Gastrocnemius medialis (tissue), 4 donors: ENCODE data around the gene EHD4. TPM values are rescaled to one million over a fixed set of nuclear protein-coding genes. Genes with fewer than 3 reads are reported as not detected.

Experiments used
- ATAC-seq, 2 donors: fragments of 150-250 bp; one replicate each; pipeline ENCODE4 v1.9.1; 2016
- DNase-seq, 2 donors: peaks; one replicate each; pipeline ENCODE4 v3.0.0-alpha.2; 2019
- H3K27ac ChIP-seq, 4 donors: fragments of 200-600 bp; sonication (generic); 1 replicate in 1 of 4; 2 replicates in 3 of 4; pipeline ENCODE4 v1.5.1; 2016 to 2018; ENCODE audit warnings: mild to moderate bottlenecking in 2 of 4, moderate library complexity in 1 of 4
- H3K27me3 ChIP-seq, 3 donors: fragments of 200-600 bp; sonication (generic) in 2 of 3; 1 replicate in 1 of 3; 2 replicates in 2 of 3; pipeline versions ENCODE4 v1.5.1 to v1.6.0; 2016 to 2019; ENCODE audit warnings: mild to moderate bottlenecking in 1 of 3, moderate library complexity in 1 of 3
- H3K36me3 ChIP-seq, 2 donors: fragments of 200-600 bp; sonication (generic) in 1 of 2; one replicate each; pipeline ENCODE4 v1.5.1; 2017 to 2018
- H3K4me1 ChIP-seq, 2 donors: fragments of 200-600 bp; sonication (generic) in 1 of 2; one replicate each; pipeline ENCODE4 v1.5.1; 2016 to 2017; ENCODE audit warnings: mild to moderate bottlenecking in 2 of 2
- H3K4me3 ChIP-seq, 4 donors: fragments of 200-600 bp; sonication (generic) in 3 of 4; 1 replicate in 1 of 4; 2 replicates in 3 of 4; pipeline ENCODE4 v1.5.1; 2016 to 2019; ENCODE audit warnings: mild to moderate bottlenecking in 2 of 4
- H3K9me3 ChIP-seq, 3 donors: fragments of 200-600 bp; sonication (generic) in 2 of 3; 1 replicate in 1 of 3; 2 replicates in 2 of 3; pipeline ENCODE4 v1.5.1; 2016 to 2019
- CTCF ChIP-seq, 5 experiments: fragments of 450-650 bp in 3 of 5; fragments of 200-600 bp in 2 of 5; sonication (generic) in 2 of 5; IDR thresholded peaks in 4 of 5; conservative IDR thresholded peaks in 1 of 5; 1 replicate in 4 of 5; 2 replicates in 1 of 5; pipeline ENCODE4 v1.5.1; 2016 to 2019; ENCODE audit warnings: antibody characterized with exemption in 5 of 5, mild to moderate bottlenecking in 3 of 5, moderate library complexity in 3 of 5
- POLR2A ChIP-seq, 2 donors: fragments of 450-650 bp; IDR thresholded peaks; one replicate each; pipeline ENCODE4 v1.6.1; 2017; ENCODE audit warnings: antibody characterized with exemption in 2 of 2, mild to moderate bottlenecking in 2 of 2, moderate library complexity in 2 of 2
- in situ Hi-C, 4 donors: fragments of 200-750 bp; cut with MboI; loops; one replicate each; pipeline versions ENCODE4 v1.15.0 to v1.8.0; 2017; ENCODE audit warnings: low sequenced_read_pairs in 4 of 4
- intact Hi-C: fragments of 100-400 bp; cut with DNase I; formaldehyde crosslinking; loops from one replicate; pipeline ENCODE4 v1.15.1; 2023; ENCODE audit warnings: low total_unique reads
- total RNA-seq, 4 donors: library from RNA; depleted of rRNA; stranded (reverse); fragments of >200 nt; gene quantifications; one replicate each; pipeline versions ENCODE4 v1.1.0 to v1.2.3, GENCODE V29; 2016

Gene EHD4
- total RNA-seq, 4 donors from 2014 or later, result 3.8 to 7.1 (median 4.3) TPM

DNA sequence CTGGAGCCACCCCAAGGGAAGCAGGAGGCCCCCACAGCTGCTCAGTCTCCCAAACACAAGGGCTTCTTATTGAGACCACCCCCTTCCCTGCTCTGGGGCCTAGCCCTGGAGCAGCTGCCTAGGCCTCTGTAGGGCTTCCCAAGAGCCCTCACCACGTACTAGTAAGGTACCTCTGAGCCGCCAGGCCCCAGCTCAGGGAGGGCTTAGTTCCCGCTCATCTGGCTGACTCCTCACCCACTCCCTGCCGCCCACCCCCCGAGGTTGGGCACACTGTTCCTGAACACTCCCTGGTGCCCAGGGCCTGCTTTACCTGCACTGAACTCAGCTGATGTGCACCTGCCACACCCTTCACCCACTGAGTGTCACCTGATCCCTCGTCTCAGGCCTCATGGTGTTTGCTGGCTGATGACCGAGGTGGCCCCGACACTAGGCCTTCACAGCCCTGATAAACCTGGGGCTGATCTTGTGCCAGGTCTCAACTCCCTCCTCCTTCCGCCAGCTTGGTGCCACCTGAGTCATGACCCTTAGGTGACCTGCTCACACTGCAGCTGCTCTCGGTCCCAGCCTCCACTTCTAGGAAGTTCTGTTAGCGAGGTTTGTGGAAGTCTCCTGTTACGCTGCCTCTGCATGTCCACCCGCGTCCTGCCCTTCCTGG lies 60.5 kb downstream of the EHD4 start:
- H3K36me3 ChIP-seq, result peaks cover 0 to 10% of the 10 kb centered on the region in 2 donors
- no peak overlapping the region for H3K27ac ChIP-seq
- H3K27me3 ChIP-seq, result no peaks in the 10 kb centered on the region
- no peak for TF ChIP-seq CTCF (IDR thresholded peaks at IDR 0.05 in 4 of 5, conservative IDR thresholded peaks at IDR 0.05 in 1 of 5)
- TF ChIP-seq POLR2A (IDR thresholded peaks at IDR 0.05), result no peak
- H3K9me3 ChIP-seq, result no peaks in the 10 kb centered on the region
- H3K4me1 ChIP-seq, result peaks cover 24 to 28% of the 10 kb centered on the region in 2 donors
- in situ Hi-C loops, result no loop called here
- ATAC-seq, result no peak
- intact Hi-C loops, result no loop called here
- no peak overlapping the region for H3K4me3 ChIP-seq
- no peak for DNase-seq

GRCh38 chr15:41908736-41909461 lies 63.5 kb downstream of the EHD4 start:
- intact Hi-C loops (no loop called here), in situ Hi-C loops (no loop called here)
- no peak for TF ChIP-seq POLR2A (IDR thresholded peaks at IDR 0.05)
- TF ChIP-seq CTCF (IDR thresholded peaks at IDR 0.05 in 4 of 5, conservative IDR thresholded peaks at IDR 0.05 in 1 of 5), result no peak
- Histone ChIP-seq H3K36me3 (peaks cover 0 to 10% of the 10 kb centered on the region in 2 donors), H3K9me3 (no peaks in the 10 kb centered on the region), H3K27ac (no peak overlapping the region), H3K4me3 (no peak overlapping the region), H3K27me3 (no peaks in the 10 kb centered on the region), H3K4me1 (peaks cover 7 to 12% of the 10 kb centered on the region in 2 donors)
- ATAC-seq (no peak), DNase-seq (no peak)

DNA sequence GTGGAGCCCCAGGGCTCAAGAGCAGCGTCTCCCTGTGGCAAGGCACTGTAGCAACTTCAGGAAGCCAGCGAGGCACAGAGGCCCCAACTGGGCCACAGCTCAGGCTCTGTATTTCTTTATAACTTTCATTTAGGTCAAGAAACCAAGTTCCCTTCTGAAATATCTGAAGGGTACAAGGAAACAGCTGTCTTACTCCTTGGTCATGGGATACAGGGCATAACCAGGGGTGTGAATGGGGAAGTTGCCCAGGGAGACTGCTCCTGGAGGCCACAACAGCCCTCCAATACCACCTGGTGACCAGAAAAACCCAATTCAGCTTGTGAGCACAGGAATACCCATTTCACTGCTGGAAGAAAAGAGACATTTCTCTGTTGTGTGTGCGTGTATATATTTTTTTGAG lies 65.2 kb downstream of the EHD4 start:
- DNase-seq (no peak), ATAC-seq (no peak)
- in situ Hi-C loops (no loop called here), intact Hi-C loops (no loop called here)
- Histone ChIP-seq H3K4me3 (no peak overlapping the region), H3K27me3 (no peaks in the 10 kb centered on the region), H3K27ac (no peak overlapping the region), H3K4me1 (peaks cover 7 to 11% of the 10 kb centered on the region in 2 donors), H3K9me3 (no peaks in the 10 kb centered on the region), H3K36me3 (peaks cover 0 to 10% of the 10 kb centered on the region in 2 donors)
- TF ChIP-seq CTCF (IDR thresholded peaks at IDR 0.05 in 4 of 5, conservative IDR thresholded peaks at IDR 0.05 in 1 of 5), result no peak
- TF ChIP-seq POLR2A (IDR thresholded peaks at IDR 0.05), result no peak

GRCh38 chr15:41906608-41907007 lies 65.7 kb downstream of the EHD4 start:
- Histone ChIP-seq H3K4me1 (peaks cover 7 to 11% of the 10 kb centered on the region in 2 donors), H3K36me3 (peaks cover 0 to 10% of the 10 kb centered on the region in 2 donors), H3K9me3 (no peaks in the 10 kb centered on the region), H3K4me3 (no peak overlapping the region), H3K27ac (no peak overlapping the region), H3K27me3 (no peaks in the 10 kb centered on the region)
- no peak for DNase-seq
- ATAC-seq, result no peak
- in situ Hi-C loops (no loop called here), intact Hi-C loops (no loop called here)
- TF ChIP-seq POLR2A (IDR thresholded peaks at IDR 0.05) (no peak), CTCF (IDR thresholded peaks at IDR 0.05 in 4 of 5, conservative IDR thresholded peaks at IDR 0.05 in 1 of 5) (no peak)
